C1 segment of cervical spinal cord (tissue), 14 donors: ENCODE measurements around the gene PTPN11.
A peak's percentile ranks its signal among the peaks of the same experiment; 100 is the strongest.
"Not testable (repeated sequence)": the region's sequence is repeated elsewhere in the genome, so short reads cannot be mapped to it uniquely, and the experiment has no call there.

Experiments
- DNase-seq, 14 donors: peaks; one replicate each; lab custom pipeline; 2025; lab: John Stamatoyannopoulos, UW

PTPN11 gene

GRCh38 chr12:112514926-112515642 lies 96.3 kb downstream of the PTPN11 start:
- DNase-seq, result no peak

DNA sequence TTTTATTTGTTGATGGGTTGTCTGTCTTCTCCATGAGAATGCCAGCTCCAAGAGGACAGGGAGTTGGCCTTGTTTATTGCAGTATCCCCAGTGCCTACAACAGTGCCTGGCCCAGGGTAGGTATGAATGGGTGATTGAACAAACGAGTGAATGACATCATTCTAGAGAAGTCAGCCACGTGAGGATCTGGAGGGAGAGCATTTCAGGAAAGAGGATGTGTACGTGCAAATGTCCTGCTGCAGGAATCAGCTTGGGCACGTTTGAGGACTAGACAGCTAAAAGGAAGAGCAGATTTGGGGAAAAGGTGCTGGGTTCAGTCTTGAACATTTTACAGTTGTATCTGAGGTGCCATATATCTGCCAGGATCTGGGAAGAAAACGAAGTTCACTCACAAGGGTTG lies 97.1 kb downstream of the PTPN11 start:
- no peak for DNase-seq

DNA sequence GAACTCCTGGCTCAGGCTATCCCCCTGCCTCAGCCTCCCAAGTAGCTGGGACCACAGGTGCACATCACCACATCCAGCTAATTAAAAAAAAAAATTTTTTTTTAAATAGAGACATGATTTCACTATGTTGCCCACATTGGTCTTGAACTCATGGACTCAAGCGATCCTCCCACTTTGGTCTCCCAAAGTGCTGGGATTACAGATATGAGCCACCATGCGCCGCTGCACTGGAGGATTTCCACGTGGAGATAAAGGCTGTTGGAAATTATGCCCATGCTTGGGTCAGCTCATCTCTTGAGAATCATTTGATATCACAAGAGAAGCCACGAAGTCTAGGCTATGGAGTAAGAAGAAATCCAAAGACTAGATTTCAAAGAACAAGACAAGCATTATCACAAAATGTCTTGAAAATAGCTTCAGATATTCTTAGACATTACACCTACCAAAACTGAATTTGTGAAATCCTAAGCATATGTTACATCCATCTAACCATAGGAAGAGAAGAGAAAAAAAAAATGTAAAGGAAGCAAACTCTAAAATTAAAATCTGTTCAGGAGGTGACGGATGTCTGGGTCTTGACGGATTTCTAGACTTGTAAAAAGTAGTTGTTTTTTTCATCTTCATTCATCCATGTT lies 99.1 kb downstream of the PTPN11 start:
- DNase-seq, result no peak

GRCh38 chr12:112518365-112518735 lies 99.6 kb downstream of the PTPN11 start:
- DNase-seq, result peak in 1 of 14 donors; percentile 1

DNA sequence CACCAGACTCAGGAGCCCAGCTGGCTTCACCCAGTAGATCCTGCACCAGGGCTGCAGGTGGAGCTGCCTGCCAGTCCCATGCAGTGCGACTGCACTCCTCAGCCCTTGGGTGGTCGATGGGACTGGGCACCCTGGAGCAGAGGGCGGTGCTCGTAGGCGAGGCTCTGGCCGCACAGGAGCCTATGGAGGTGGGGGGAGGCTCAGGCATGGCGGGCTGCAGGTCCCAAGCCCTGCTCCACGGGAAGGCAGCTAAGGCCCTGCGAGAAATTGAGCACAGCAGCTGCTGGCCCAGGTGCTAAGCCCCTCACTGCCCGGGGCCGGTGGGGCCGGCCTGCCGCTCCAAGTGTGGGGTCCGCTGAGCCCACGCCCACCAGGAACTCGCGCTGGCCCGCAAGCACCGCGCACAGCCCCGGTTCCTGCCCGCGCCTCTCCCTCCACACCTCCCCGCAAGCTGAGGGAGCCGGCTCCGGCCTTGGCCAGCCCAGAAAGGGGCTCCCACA lies 101.1 kb downstream of the PTPN11 start:
- DNase-seq, result not testable (repeated sequence)

GRCh38 chr12:112523856-112524255 lies 105.1 kb downstream of the PTPN11 start:
- no peak for DNase-seq

DNA sequence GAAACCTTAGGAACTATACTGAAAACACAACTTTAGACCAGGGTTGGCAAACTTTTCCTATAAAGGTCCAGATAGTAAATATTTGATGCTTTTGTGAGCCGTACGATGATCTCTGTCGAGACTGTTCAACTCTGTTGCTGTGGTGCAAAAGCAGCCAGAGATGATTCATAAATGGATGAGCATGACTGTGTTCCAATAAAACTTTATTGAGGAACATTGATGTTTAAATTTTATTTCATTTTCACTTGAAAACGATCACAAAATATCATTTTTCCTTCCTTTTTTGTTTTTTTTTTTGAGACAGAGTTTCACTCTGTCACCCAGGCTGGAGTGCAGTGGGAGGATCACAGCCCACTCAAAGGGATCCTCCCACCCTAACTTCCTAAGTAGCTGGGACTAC lies 105.5 kb downstream of the PTPN11 start:
- DNase-seq, result no peak

DNA sequence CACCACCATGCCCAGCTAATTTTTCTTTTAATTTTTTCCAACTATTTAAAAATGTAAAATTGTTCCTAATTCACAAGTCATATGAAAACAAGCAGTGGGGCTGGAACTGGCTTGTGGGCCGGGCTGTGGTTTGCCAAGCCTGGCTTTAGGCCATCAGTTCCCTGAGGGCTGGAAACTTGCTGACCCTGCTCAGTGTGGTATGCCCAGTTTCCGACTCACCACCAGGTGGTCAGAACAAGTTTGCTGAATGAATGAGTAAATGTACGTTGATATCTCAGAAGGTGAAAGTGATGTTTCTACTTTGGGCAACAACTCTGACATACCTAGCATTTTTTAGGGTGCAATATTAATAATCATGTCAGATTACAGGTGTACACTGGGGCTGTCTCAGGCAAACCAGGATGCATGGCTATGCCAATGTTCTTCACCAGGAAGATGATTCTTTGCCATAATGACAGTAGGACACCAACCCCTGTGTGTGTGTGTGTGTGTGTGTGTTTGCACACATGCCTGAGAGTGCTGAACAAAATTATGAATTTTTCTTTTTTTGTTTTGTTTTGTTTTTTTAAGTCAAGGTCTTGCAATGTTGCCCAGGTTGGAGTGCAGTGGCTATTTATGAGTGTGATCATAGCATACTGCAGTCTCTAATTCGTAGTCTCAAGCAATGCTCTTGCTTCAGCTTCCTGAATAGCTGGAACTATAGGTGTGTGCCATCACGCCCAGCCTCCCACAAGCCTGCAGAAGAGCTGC lies 106.1 kb downstream of the PTPN11 start:
- DNase-seq, result no peak

DNA sequence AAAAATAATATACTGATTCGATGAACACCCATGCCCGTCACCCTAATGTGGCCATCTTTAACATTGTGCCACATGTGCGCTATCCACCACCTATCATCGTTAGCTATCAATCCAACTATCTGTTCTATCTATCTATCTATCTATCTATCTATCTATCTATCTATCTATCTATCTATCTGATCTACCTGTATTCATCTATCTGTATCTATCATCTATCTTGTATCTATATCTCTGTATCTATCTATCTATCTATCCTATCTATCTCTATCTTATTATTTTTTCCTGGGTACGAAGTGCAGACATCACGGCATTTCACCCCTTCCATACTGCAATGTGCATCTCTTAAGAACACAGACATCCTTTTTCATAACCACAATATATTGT lies 106.7 kb downstream of the PTPN11 start:
- DNase-seq, result no peak

DNA sequence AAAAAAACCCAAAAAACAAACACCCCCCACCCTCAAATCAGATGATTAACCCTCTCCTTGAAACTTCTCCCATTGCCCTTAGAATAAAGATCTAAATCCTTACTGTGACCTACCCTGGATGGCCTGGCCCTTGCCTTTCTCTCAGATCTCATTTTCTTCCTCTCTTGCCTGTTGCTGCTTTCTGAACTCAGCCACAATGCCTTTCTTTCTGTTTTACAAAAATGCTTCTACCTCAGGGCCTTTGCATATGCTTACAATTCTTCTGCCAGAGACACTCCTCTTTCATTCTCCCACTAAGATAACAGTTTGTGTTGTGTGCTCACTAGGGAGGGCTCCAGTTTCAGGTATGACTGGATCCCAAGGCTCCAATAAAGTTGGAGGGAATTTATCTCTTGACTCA lies 108.3 kb downstream of the PTPN11 start:
- DNase-seq, result no peak

DNA sequence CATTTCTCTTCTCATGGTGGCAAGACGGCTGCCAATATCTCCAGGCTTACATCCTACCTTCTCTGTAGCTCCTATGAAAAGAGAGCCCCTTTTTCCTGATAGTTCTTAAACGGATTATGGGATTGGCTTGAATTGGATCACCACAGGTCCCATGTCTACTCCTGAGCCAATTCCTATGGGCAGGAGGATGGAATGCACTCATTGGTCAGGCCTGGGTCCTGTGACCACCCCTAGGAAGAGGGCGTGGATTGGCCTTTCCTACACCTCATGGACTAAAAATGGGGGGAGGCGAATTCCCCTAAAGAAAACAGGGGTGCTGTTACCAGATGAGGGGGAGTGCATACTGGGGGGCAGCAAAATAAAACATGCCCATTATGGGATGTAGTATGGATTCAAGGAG lies 108.8 kb downstream of the PTPN11 start:
- no peak for DNase-seq

- DNase-seq, result no peak
These were observed 109.8 kb downstream of the PTPN11 start for GRCh38 chr12:112528521-112528920.

GRCh38 chr12:112530941-112531340 lies 112.2 kb downstream of the PTPN11 start:
- DNase-seq, result no peak

DNA sequence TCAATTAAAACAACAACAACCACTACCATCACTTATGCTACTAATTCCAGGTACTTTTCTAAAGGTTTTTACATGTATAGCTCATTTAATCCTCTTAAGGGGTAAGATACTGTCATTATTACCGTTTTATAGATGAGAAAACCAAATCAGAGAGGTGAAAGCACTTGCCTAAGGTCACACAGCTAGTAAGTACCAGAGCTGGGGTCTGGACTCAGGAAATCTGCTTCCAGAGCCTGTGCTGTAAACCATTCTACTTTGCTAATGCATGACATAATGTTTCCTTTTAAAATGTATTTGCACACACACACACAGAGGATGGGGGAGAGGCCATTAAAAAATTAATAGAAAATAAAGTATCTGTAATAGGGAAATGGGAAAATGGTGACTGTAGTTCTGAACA lies 113.4 kb downstream of the PTPN11 start:
- DNase-seq, result no peak

- no peak for DNase-seq
These were observed 114.8 kb downstream of the PTPN11 start for GRCh38 chr12:112533528-112533927.

GRCh38 chr12:112535017-112535416 lies 116.3 kb downstream of the PTPN11 start:
- DNase-seq, result no peak

DNA sequence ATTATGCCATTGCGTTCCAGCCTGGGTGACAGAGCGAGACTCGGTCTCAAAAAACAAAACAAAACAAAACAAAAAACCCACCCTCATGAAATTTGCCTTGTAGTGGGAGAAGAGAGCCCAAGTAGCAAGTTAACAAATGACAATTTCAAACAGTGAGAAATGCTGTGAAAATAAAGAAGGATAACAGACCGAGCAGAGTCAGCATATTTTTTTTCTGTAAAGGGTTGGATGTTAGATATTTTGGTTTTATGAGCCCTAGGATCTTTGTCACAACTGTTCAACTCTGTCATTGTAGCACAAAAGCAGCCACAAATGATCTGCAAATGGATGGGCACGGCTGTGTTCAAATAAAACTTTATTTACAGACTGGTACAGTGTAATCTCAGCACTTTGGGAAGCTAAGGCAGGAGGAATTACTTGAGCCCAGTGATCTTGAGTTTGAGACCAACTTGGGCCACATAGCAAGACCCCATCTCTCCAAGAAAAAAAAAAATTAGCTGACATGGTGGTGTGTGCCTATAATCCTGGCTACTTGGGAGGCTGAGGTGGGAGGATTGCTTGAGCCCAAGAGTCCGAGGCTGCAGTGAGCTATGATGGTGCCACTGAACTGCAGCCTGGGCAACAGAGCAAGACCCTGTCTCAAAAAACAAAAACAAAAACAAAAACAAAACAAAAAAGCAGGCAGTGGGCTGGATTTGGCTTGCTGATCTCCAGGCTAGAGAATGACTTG lies 117.1 kb downstream of the PTPN11 start:
- no peak for DNase-seq

DNA sequence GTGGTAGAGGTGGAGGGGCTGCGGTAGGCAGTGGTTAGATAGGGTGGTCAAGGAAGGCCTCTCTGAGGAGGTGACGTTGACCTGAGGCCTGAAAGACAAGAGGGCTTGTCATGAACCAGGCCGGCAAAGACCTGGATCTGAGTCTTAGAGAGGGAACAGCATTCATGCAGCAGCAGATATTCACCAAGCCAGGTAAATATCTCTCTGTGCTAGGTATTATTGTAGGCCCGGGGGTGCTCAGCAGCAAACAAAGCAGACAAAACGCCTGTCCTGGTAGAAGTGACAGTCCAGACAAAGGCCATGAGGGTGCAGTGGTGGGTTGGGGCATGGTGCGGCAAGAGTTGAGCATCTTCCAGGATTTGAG lies 117.6 kb downstream of the PTPN11 start:
- DNase-seq, result no peak

- no peak for DNase-seq
These were observed 119.1 kb downstream of the PTPN11 start for GRCh38 chr12:112537710-112538396.

GRCh38 chr12:112538740-112539139 lies 120.0 kb downstream of the PTPN11 start:
- no peak for DNase-seq

- DNase-seq, result no peak
These were observed 120.5 kb downstream of the PTPN11 start for GRCh38 chr12:112539221-112539620.
